Upper lobe of left lung (tissue), 4 donors: ENCODE data around the gene NDNF.

ENCODE experiments used
- POLR2A ChIP-seq, 4 donors: fragments of 450-650 bp; IDR thresholded peaks; one replicate each; pipeline ENCODE4 v1.5.1; 2016 to 2017; ENCODE audit warnings: antibody characterized with exemption in 4 of 4, mild to moderate bottlenecking in 2 of 4
- TF ChIP-seq, protein P1 (sequence below), 6 experiments: fragments of 450-650 bp in 4 of 6; fragments of 200-600 bp in 2 of 6; sonication (generic) in 2 of 6; IDR thresholded peaks; one replicate each; pipeline ENCODE4 v1.5.1; 2016 to 2019; ENCODE audit warnings: antibody characterized with exemption in 6 of 6

DNA sequence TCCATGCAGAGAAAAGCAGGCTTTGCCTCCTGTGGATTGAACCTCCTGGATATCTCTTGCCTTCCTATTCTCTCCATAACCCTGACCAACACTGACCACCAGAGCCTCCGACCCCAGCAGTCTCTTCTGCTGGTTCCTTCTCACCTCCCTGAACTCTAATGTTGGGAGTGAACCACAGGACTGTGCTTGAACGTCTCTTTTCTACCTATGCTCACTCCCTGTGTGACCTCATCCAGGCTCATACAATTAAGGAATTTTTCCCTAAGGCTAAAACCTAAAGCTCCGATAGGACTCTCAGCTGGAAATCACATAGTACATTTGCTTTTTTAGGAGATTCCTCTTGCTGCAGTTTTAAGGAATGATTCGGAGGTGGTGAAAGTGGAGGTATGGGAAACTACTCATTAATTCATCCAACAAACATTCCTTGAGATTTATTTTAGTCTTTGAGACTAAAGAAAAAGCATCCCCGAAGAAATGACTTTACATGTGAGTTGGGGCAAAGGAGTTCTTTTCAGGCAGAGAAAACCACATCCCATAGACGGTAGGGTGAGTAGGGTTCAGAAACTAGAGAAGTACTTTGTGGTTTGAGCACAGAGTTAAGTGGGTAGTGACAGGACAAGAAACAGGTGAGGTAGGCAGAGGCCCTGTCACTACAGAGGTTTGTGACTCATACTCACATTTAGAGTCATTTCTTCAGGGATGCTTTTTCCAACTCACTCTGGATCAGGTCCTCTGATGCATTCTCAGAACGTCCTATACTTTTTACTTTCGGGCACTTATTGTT lies 30.8 kb downstream of the NDNF start:
- TF ChIP-seq, protein P1, sequence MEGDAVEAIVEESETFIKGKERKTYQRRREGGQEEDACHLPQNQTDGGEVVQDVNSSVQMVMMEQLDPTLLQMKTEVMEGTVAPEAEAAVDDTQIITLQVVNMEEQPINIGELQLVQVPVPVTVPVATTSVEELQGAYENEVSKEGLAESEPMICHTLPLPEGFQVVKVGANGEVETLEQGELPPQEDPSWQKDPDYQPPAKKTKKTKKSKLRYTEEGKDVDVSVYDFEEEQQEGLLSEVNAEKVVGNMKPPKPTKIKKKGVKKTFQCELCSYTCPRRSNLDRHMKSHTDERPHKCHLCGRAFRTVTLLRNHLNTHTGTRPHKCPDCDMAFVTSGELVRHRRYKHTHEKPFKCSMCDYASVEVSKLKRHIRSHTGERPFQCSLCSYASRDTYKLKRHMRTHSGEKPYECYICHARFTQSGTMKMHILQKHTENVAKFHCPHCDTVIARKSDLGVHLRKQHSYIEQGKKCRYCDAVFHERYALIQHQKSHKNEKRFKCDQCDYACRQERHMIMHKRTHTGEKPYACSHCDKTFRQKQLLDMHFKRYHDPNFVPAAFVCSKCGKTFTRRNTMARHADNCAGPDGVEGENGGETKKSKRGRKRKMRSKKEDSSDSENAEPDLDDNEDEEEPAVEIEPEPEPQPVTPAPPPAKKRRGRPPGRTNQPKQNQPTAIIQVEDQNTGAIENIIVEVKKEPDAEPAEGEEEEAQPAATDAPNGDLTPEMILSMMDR (IDR thresholded peaks at IDR 0.05), result no peak
- no peak for TF ChIP-seq POLR2A (IDR thresholded peaks at IDR 0.05)
